GM12878 (cell line): Measurements from ENCODE around the gene MAST3. TPM values are rescaled to one million over a fixed set of nuclear protein-coding genes. Genes with fewer than 3 reads are reported as not detected.
A peak's percentile ranks its signal among the peaks of the same experiment; 100 is the strongest.

ENCODE experiments used
- CREB1 ChIP-seq: IDR thresholded peaks from 2 replicates; pipeline ENCODE4 v1.6.1; 2012; ENCODE audit warnings: low read depth, mild to moderate bottlenecking, inconsistent platforms
- CUX1 ChIP-seq: IDR thresholded peaks from 2 replicates; pipeline ENCODE4 v1.6.1; 2012; ENCODE audit warnings: improper control_type of control experiment, low read depth, low read length; ENCODE audit not compliant: insufficient replicate concordance
- FOS ChIP-seq: IDR thresholded peaks from 3 replicates; pipeline ENCODE4 v1.6.1; 2011; ENCODE audit warnings: borderline replicate concordance; ENCODE audit not compliant: insufficient read length; ENCODE audit errors: extremely low read depth
- HDAC2 ChIP-seq: fragments of 200-600 bp; sonication (generic); IDR thresholded peaks from 2 replicates; pipeline ENCODE4 v1.6.1; 2017
- HDGF ChIP-seq: fragments of 450-650 bp; IDR thresholded peaks from 2 replicates; pipeline ENCODE4 v1.6.1; 2016; ENCODE audit warnings: antibody characterized with exemption
- NBN ChIP-seq: fragments of 450-650 bp; IDR thresholded peaks from 2 replicates; pipeline ENCODE4 v1.6.1; 2016
- POLR2A ChIP-seq: IDR thresholded peaks from 2 replicates; pipeline ENCODE4 v1.6.1; 2011; ENCODE audit warnings: low read depth, mild to moderate bottlenecking, low read length
- POLR2AphosphoS2 ChIP-seq: IDR thresholded peaks from 2 replicates; pipeline ENCODE4 v1.6.1; 2011; ENCODE audit warnings: low read depth, mild to moderate bottlenecking, low read length, improper control_type of control experiment, moderate library complexity
- POU2F2 ChIP-seq: IDR thresholded peaks from 3 replicates; pipeline ENCODE4 v1.6.1; 2011; ENCODE audit warnings: low read depth, mild to moderate bottlenecking, low read length, borderline replicate concordance
- PRDM15 ChIP-seq: fragments of 450-650 bp; formaldehyde crosslinking; IDR thresholded peaks from 2 replicates; pipeline ENCODE4 v1.4.0; 2020; ENCODE audit warnings: mild to moderate bottlenecking, moderate library complexity
- RCOR1 ChIP-seq: conservative IDR thresholded peaks from 2 replicates; pipeline ENCODE4 v1.6.1; 2012; ENCODE audit warnings: low read depth, low read length, improper control_type of control experiment
- SKIL ChIP-seq: fragments of 450-650 bp; IDR thresholded peaks from 2 replicates; pipeline ENCODE4 v1.6.1; 2017; ENCODE audit warnings: mild to moderate bottlenecking, low read depth, inconsistent platforms; ENCODE audit not compliant: poor library complexity, severe bottlenecking
- SUPT20H ChIP-seq: IDR thresholded peaks from 2 replicates; pipeline ENCODE4 v1.6.1; 2011; ENCODE audit warnings: low read depth, mild to moderate bottlenecking, low read length, moderate library complexity, borderline replicate concordance; ENCODE audit not compliant: control insufficient read depth
- USF1 ChIP-seq: IDR thresholded peaks from 2 replicates; pipeline ENCODE4 v1.6.1; 2011; ENCODE audit warnings: borderline replicate concordance, low read depth, mild to moderate bottlenecking, moderate library complexity, mixed read lengths, low read length; ENCODE audit not compliant: insufficient read depth; ENCODE audit errors: extremely low read length
- USF2 ChIP-seq: IDR thresholded peaks from 2 replicates; pipeline ENCODE4 v1.6.1; 2011; ENCODE audit warnings: low read depth, low read length, improper control_type of control experiment, borderline replicate concordance
- ZNF207 ChIP-seq: fragments of 450-650 bp; IDR thresholded peaks from 2 replicates; pipeline ENCODE4 v1.6.1; 2014; ENCODE audit warnings: antibody characterized with exemption, mild to moderate bottlenecking, borderline replicate concordance
- polyA plus RNA-seq, 11 experiments: library from polyadenylated mRNA; depleted of rRNA in 4 of 11; unstranded in 6 of 11; stranded (reverse) in 5 of 11; fragments of >200 nt; fragmentation: Nextera tagmentation in 4 of 11; fragmentation: Illumina TruSeq in 1 of 11; extraction: Ambion mirVana in 4 of 11; extraction: Trizol in 1 of 11; gene quantifications; 1 replicate in 1 of 11; 2 replicates in 10 of 11; pipeline versions ENCODE4 v1.2.1 to v1.2.3, GENCODE V29; 2011 to 2016; ENCODE audit warnings: inconsistent platforms in 2 of 11, missing spikeins in 2 of 11, low read depth in 1 of 11
- total RNA-seq, 4 experiments: library from RNA; depleted of rRNA in 3 of 4; stranded (reverse); fragments of >200 nt in 3 of 4; fragmentation: Illumina TruSeq in 1 of 4; extraction: Trizol in 1 of 4; gene quantifications; 2 replicates each; pipeline versions ENCODE4 v1.2.1 to v1.2.3, GENCODE V29; 2013 to 2021

The MAST3 gene
- total and polyA plus RNA-seq, 10 of the 15 experiments (the other 5 are each of a cell fraction or from before 2014, with no cell fraction given), result 3.0 to 22.2 (median 7.5) TPM

- TF ChIP-seq CUX1 (no peak), NBN (no peak), POLR2A (peak; percentile 51), HDGF (peak; percentile 26; the same call in 1 of the 2 replicates), POU2F2 (no peak), CREB1 (no peak), FOS (no peak), USF2 (no peak), POLR2AphosphoS2 (no peak), RCOR1 (0 out of 2 replicates have a peak, but pooled peaks have one; percentile 71), PRDM15 (CRISPR knock-in tag) (no peak), HDAC2 (no peak), SUPT20H (no peak), ZNF207 (no peak; the same call in 1 of the 2 replicates), USF1 (no peak), SKIL (no peak)
Observed at GRCh38 chr19:18152817-18153555, 55.4 kb downstream of the MAST3 start, which contains the start of gene PIK3R2 (continued).
